ENCODE data around the gene PREPL. TPM values are rescaled to one million over a fixed set of nuclear protein-coding genes. Genes with fewer than 3 reads are reported as not detected.

PREPL gene
- total and polyA plus RNA-seq, 2 of the 8 experiments (the other 6 are each of a cell fraction or from before 2014, with no cell fraction given) = 13.6 to 38.9 TPM

DNA sequence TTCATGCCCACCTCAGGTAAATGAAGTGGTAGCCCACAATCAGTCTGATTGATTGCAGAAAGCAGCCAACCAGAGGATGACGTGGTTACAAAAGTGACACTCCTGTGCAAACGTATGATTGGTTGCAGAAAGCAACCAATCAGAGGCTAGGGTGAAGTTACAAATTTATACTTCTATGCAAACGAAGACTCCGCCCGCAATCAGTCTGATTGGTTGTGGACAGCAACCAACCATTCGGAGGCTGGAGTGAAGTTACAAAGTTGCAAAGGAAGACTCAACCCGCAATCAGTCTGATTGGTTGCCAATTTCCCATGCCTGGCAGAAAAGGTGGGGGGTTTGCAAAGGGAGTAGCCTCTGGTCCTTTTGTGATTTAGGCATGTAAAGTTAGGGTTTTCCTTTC, 90.0 kb downstream of the PREPL start:
- Histone ChIP-seq H2BK120ac (replicated peaks; ENCODE audit: low read depth, low read length) (no peak overlapping the region), H3K4me3 (ENCODE audit: extremely low read depth in 1 of 4, insufficient read depth in 2 of 4, low read depth in 3 of 4, low read length in 4 of 4) (no peak overlapping the region), H2BK5ac (ENCODE audit: low read depth, low read length) (no peak overlapping the region), H3K4me1 (replicated peaks in 1 of 4; ENCODE audit: control insufficient read depth in 3 of 4, insufficient read depth in 4 of 4, low read length in 3 of 4) (peaks cover 0 to 5% (median 0%) of the 10 kb centered on the region in 4 experiments; a peak in 1 of 7 replicates), H3K27ac (ENCODE audit: low read depth, low read length) (no peak overlapping the region), H3K23ac (ENCODE audit: insufficient read length) (no peak overlapping the region), H3K18ac (ENCODE audit: extremely low read depth, low read length) (no peak overlapping the region), H3K23me2 (ENCODE audit: low read depth, low read length) (no peaks in the 10 kb centered on the region), H4K8ac (ENCODE audit: extremely low read depth, insufficient read depth, low read length) (no peak overlapping the region), H3K27me3 (replicated peaks in 1 of 4; ENCODE audit: control insufficient read depth in 3 of 4, extremely low read depth in 1 of 4, insufficient read depth in 3 of 4, low read length in 3 of 4) (no peaks in the 10 kb centered on the region), H3K9ac (replicated peaks in 1 of 4; ENCODE audit: extremely low read depth in 1 of 4, low read depth in 3 of 4, low read length in 3 of 4) (no peak overlapping the region), H3K79me2 (ENCODE audit: control insufficient read depth in 1 of 2, insufficient read depth in 2 of 2, low read length in 2 of 2) (no peaks in the 10 kb centered on the region), H2BK12ac (ENCODE audit: low read depth, low read length) (no peak overlapping the region), H4K91ac (replicated peaks; ENCODE audit: insufficient read length, low read length) (no peak overlapping the region), H2BK20ac (ENCODE audit: low read length) (no peak overlapping the region), H4K5ac (ENCODE audit: insufficient read length, low read depth, low read length) (no peak overlapping the region), H2BK15ac (ENCODE audit: low read length) (no peak overlapping the region), H4K20me1 (replicated peaks in 1 of 2; ENCODE audit: control insufficient read depth in 1 of 2, insufficient read depth in 2 of 2, low read length in 2 of 2) (no peaks in the 10 kb centered on the region), H3K14ac (ENCODE audit: insufficient read length) (no peak overlapping the region), H3K4me2 (ENCODE audit: insufficient read depth in 1 of 2, low read depth in 2 of 2, low read length in 2 of 2) (no peak overlapping the region), H3K36me3 (ENCODE audit: control insufficient read depth in 2 of 4, insufficient read depth in 4 of 4, low read length in 3 of 4) (no peaks in the 10 kb centered on the region), H2AFZ (ENCODE audit: low read length) (no peak overlapping the region), H3K56ac (replicated peaks; ENCODE audit: insufficient read length, low read depth, low read length) (no peak overlapping the region), H3K4ac (replicated peaks; ENCODE audit: insufficient read length, low read depth, low read length) (no peak overlapping the region), H3K79me1 (ENCODE audit: low read depth, low read length) (no peaks in the 10 kb centered on the region), H2AK5ac (ENCODE audit: low read depth, low read length) (no peak overlapping the region), H3K9me3 (ENCODE audit: insufficient read depth in 2 of 2, low read depth in 1 of 2, low read length in 1 of 2) (no peaks in the 10 kb centered on the region)
- POLR2A ChIA-PET (ENCODE audit: partially characterized antibody) = no interaction called here
- DNase-seq (ENCODE audit: low read depth in 1 of 2, low spot score in 2 of 2) (no peak), FAIRE-seq (no peak)
- CTCF ChIA-PET (ENCODE audit: partially characterized antibody) = interaction anchor here (1.0 to 1.2 kb wide), 2 partner anchors 25 to 227 kb away, joined by 3 to 4 read pairs; no protein-coding TSS in a partner anchor
- 87% methylated on average over 7 of the region's 7 CpGs; no CpG with 5 or more reads in 1 of the 2 experiments for WGBS, 2 experiments (ENCODE audit: extremely low coverage in 1 of 2, insufficient coverage in 1 of 2, insufficient read length in 1 of 2, insufficient replicate concordance in 2 of 2, low coverage in 1 of 2, low lambda C conversion rate in 2 of 2, missing lambda C conversion rate in 1 of 2)
- TF ChIP-seq KDM4A (IDR thresholded peaks at IDR 0.05; ENCODE audit: low read depth, low read length, severe bottlenecking) (no peak), SP1 (IDR thresholded peaks at IDR 0.05; ENCODE audit: low read depth, low read length) (no peak), SRF (IDR thresholded peaks at IDR 0.05; ENCODE audit: low read depth, low read length) (no peak), FOSL1 (IDR thresholded peaks at IDR 0.05; ENCODE audit: insufficient read depth, low read depth, low read length) (no peak), HDAC2 (IDR thresholded peaks at IDR 0.05; ENCODE audit: borderline replicate concordance in 1 of 2, low read depth in 2 of 2, low read length in 2 of 2) (no peak), SIX5 (IDR thresholded peaks at IDR 0.05; ENCODE audit: low read depth, low read length) (no peak), POLR2A (IDR thresholded peaks at IDR 0.05; ENCODE audit: control extremely low read depth in 1 of 2, low read depth in 2 of 2, low read length in 2 of 2) (no peak), RAD21 (IDR thresholded peaks at IDR 0.05 in 1 of 2, conservative IDR thresholded peaks at IDR 0.05 in 1 of 2; ENCODE audit: low read depth in 2 of 2, low read length in 2 of 2) (no peak), YY1 (IDR thresholded peaks at IDR 0.05; ENCODE audit: low read depth, low read length) (no peak), RFX5 (IDR thresholded peaks at IDR 0.05; ENCODE audit: borderline replicate concordance, low read depth, low read length) (no peak), TEAD4 (IDR thresholded peaks at IDR 0.05; ENCODE audit: low read depth, low read length) (no peak), EP300 (IDR thresholded peaks at IDR 0.05; ENCODE audit: borderline replicate concordance in 1 of 2, low read depth in 2 of 2, low read length in 2 of 2) (no peak)
- TF ChIP-seq, protein P1, sequence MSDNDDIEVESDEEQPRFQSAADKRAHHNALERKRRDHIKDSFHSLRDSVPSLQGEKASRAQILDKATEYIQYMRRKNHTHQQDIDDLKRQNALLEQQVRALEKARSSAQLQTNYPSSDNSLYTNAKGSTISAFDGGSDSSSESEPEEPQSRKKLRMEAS (IDR thresholded peaks at IDR 0.05) = no peak

Measured in H1 (cell line).